HEK293 (cell line): ENCODE measurements around the gene ADCY7.

Experiments used
- CTCF ChIA-PET: fragments of 350-600 bp; formaldehyde crosslinking; extraction: SDS; loops from one replicate; lab custom pipeline; 2021; ENCODE audit warnings: antibody characterized with exemption; lab: Yijun Ruan, JAX
- POLR2A ChIA-PET: fragments of 300-600 bp; formaldehyde crosslinking; extraction: SDS; loops from one replicate; lab custom pipeline; 2020; ENCODE audit warnings: antibody characterized with exemption, inconsistent platforms; lab: Yijun Ruan, JAX
- H3K27ac ChIP-seq: fragments of 200-500 bp; sonication (Bioruptor generic); 2 replicates; pipeline ENCODE4 v1.5.1; 2014; ENCODE audit warnings: low read depth, low read length, control low read depth, inconsistent platforms; ENCODE audit errors: extremely low read depth
- H3K36me3 ChIP-seq, 2 experiments: fragments of 200-500 bp in 1 of 2; sonication (Bioruptor generic) in 1 of 2; 1 replicate in 1 of 2; 2 replicates in 1 of 2; pipeline ENCODE4 v1.5.1; 2014 to 2017; ENCODE audit warnings: inconsistent platforms in 2 of 2, low read length in 2 of 2; ENCODE audit not compliant: control insufficient read depth in 2 of 2, insufficient read depth in 1 of 2
- H3K4me1 ChIP-seq: fragments of 200-500 bp; sonication (Bioruptor generic); 2 replicates; pipeline ENCODE4 v1.5.1; 2014; ENCODE audit warnings: mild to moderate bottlenecking, low read length, inconsistent platforms; ENCODE audit not compliant: control insufficient read depth, insufficient read depth
- H3K4me3 ChIP-seq: 2 replicates; pipeline ENCODE4 v1.5.1; 2011; ENCODE audit warnings: low read depth, mild to moderate bottlenecking, control low read depth, low read length, moderate library complexity
- H3K9me3 ChIP-seq: fragments of 200-500 bp; sonication (Bioruptor generic); 2 replicates; pipeline ENCODE4 v1.5.1; 2014; ENCODE audit warnings: low read depth, low read length, inconsistent platforms; ENCODE audit not compliant: control insufficient read depth, insufficient read depth
- FEZF1 ChIP-seq: fragments of 450-650 bp; formaldehyde crosslinking; IDR thresholded peaks from 2 replicates; pipeline ENCODE4 v1.5.1; 2016; ENCODE audit warnings: missing biosample characterization, missing genetic modification characterization
- GFI1B ChIP-seq: fragments of 450-650 bp; formaldehyde crosslinking; IDR thresholded peaks from 2 replicates; pipeline ENCODE4 v1.5.1; 2016; ENCODE audit warnings: missing biosample characterization, missing genetic modification characterization
- SALL2 ChIP-seq: fragments of 450-650 bp; formaldehyde crosslinking; IDR thresholded peaks from 2 replicates; pipeline ENCODE4 v1.5.0; 2017; ENCODE audit warnings: missing biosample characterization, mild to moderate bottlenecking, missing genetic modification characterization, borderline replicate concordance
- SETDB1 ChIP-seq: IDR thresholded peaks from one replicate; pipeline ENCODE4 v1.6.1; 2017; ENCODE audit warnings: mild to moderate bottlenecking, low read length, moderate library complexity, mixed read lengths; ENCODE audit not compliant: insufficient read length
- ZBTB17 ChIP-seq: fragments of 450-650 bp; formaldehyde crosslinking; IDR thresholded peaks from 2 replicates; pipeline ENCODE4 v1.5.1; 2016; ENCODE audit warnings: missing biosample characterization, missing genetic modification characterization
- ZBTB20 ChIP-seq: fragments of 450-650 bp; formaldehyde crosslinking; IDR thresholded peaks from 2 replicates; pipeline ENCODE4 v1.5.1; 2016; ENCODE audit warnings: missing biosample characterization, missing genetic modification characterization
- ZBTB21 ChIP-seq: fragments of 450-650 bp; formaldehyde crosslinking; IDR thresholded peaks from 2 replicates; pipeline ENCODE4 v1.5.1; 2017; ENCODE audit warnings: missing biosample characterization, missing genetic modification characterization
- ZBTB26 ChIP-seq: fragments of 450-650 bp; formaldehyde crosslinking; optimal IDR thresholded peaks from 2 replicates; pipeline ENCODE3; 2016; ENCODE audit warnings: missing biosample characterization, mild to moderate bottlenecking, missing genetic modification characterization
- ZIC2 ChIP-seq: fragments of 450-650 bp; formaldehyde crosslinking; IDR thresholded peaks from 2 replicates; pipeline ENCODE4 v1.5.1; 2016; ENCODE audit warnings: missing biosample characterization, missing genetic modification characterization
- ZNF114 ChIP-seq: fragments of 450-650 bp; formaldehyde crosslinking; IDR thresholded peaks from 2 replicates; pipeline ENCODE4 v1.5.0; 2017; ENCODE audit warnings: missing biosample characterization, missing genetic modification characterization
- ZNF121 ChIP-seq: fragments of 450-650 bp; formaldehyde crosslinking; IDR thresholded peaks from 2 replicates; pipeline ENCODE4 v1.5.1; 2016; ENCODE audit warnings: missing biosample characterization, missing genetic modification characterization
- ZNF157 ChIP-seq: fragments of 450-650 bp; formaldehyde crosslinking; IDR thresholded peaks from 2 replicates; pipeline ENCODE4 v1.5.1; 2016; ENCODE audit warnings: missing biosample characterization, missing genetic modification characterization
- ZNF24 ChIP-seq: fragments of 450-650 bp; formaldehyde crosslinking; IDR thresholded peaks from 2 replicates; pipeline ENCODE4 v1.5.1; 2016; ENCODE audit warnings: missing biosample characterization, missing genetic modification characterization
- ZNF280D ChIP-seq: fragments of 450-650 bp; formaldehyde crosslinking; IDR thresholded peaks from 2 replicates; pipeline ENCODE4 v1.5.1; 2016; ENCODE audit warnings: missing biosample characterization, missing genetic modification characterization
- ZNF394 ChIP-seq: fragments of 450-650 bp; formaldehyde crosslinking; IDR thresholded peaks from 2 replicates; pipeline ENCODE4 v1.5.1; 2016; ENCODE audit warnings: missing biosample characterization, missing genetic modification characterization, mild to moderate bottlenecking, moderate library complexity, borderline replicate concordance
- ZNF398 ChIP-seq: fragments of 450-650 bp; formaldehyde crosslinking; IDR thresholded peaks from 2 replicates; pipeline ENCODE4 v1.5.1; 2017; ENCODE audit warnings: missing biosample characterization, missing genetic modification characterization
- ZNF426 ChIP-seq: fragments of 450-650 bp; formaldehyde crosslinking; IDR thresholded peaks from 2 replicates; pipeline ENCODE4 v1.5.1; 2017; ENCODE audit warnings: missing biosample characterization, missing genetic modification characterization, mild to moderate bottlenecking, inconsistent platforms, moderate library complexity
- ZNF514 ChIP-seq: fragments of 450-650 bp; formaldehyde crosslinking; IDR thresholded peaks from 2 replicates; pipeline ENCODE4 v1.5.1; 2016; ENCODE audit warnings: missing biosample characterization, missing genetic modification characterization
- ZNF521 ChIP-seq: fragments of 450-650 bp; formaldehyde crosslinking; IDR thresholded peaks from 2 replicates; pipeline ENCODE4 v1.5.1; 2017; ENCODE audit warnings: missing biosample characterization, mild to moderate bottlenecking, missing genetic modification characterization
- ZNF548 ChIP-seq: fragments of 450-650 bp; formaldehyde crosslinking; IDR thresholded peaks from 2 replicates; pipeline ENCODE4 v1.5.1; 2016; ENCODE audit warnings: missing biosample characterization, missing genetic modification characterization
- ZNF560 ChIP-seq: fragments of 450-650 bp; formaldehyde crosslinking; IDR thresholded peaks from 2 replicates; pipeline ENCODE4 v1.5.1; 2017; ENCODE audit warnings: missing biosample characterization, missing genetic modification characterization, borderline replicate concordance
- ZNF623 ChIP-seq: fragments of 450-650 bp; formaldehyde crosslinking; IDR thresholded peaks from 2 replicates; pipeline ENCODE4 v1.5.1; 2016; ENCODE audit warnings: missing biosample characterization, missing genetic modification characterization
- ZNF664 ChIP-seq: fragments of 450-650 bp; formaldehyde crosslinking; IDR thresholded peaks from 2 replicates; pipeline ENCODE4 v1.5.1; 2016; ENCODE audit warnings: missing biosample characterization, missing genetic modification characterization

ADCY7 gene

GRCh38 chr16:50360033-50360778 is 93.9 kb downstream of the ADCY7 start:
- H3K9me3 ChIP-seq, result no peaks in the 10 kb centered on the region
- POLR2A ChIA-PET, result no interaction called here
- H3K27ac ChIP-seq, result no peak overlapping the region
- no peak for TF ChIP-seq ZNF514 (tag by site-specific recombination)
- TF ChIP-seq ZBTB26, result no peak
- no peak for TF ChIP-seq ZNF623 (tag by site-specific recombination)
- no peak for TF ChIP-seq ZNF121
- TF ChIP-seq ZNF157 (tag by site-specific recombination), result no peak
- TF ChIP-seq ZBTB20 (tag by site-specific recombination), result peak; percentile 54; the same call in 1 of the 2 replicates
- H3K36me3 ChIP-seq, result peaks cover 26 to 94% of the 10 kb centered on the region in 2 experiments
- H3K4me3 ChIP-seq, result no peak overlapping the region
- H3K4me1 ChIP-seq, result no peaks in the 10 kb centered on the region
- CTCF ChIA-PET, result interaction anchor here (0.6 to 2.6 kb wide), 10 partner anchors 9 to 446 kb away, joined by 3 to 12 read pairs (median 4); partner anchors contain the start of gene CNEP1R1

- H3K36me3 ChIP-seq, result peaks cover 30 to 96% of the 10 kb centered on the region in 2 experiments
- H3K4me1 ChIP-seq, result no peaks in the 10 kb centered on the region
- H3K4me3 ChIP-seq, result no peak overlapping the region
- ChIA-PET POLR2A (no interaction called here), CTCF (interaction anchor here (0.5 to 2.6 kb wide), 12 partner anchors 9 to 445 kb away, joined by 3 to 12 read pairs (median 4); no protein-coding TSS in a partner anchor)
- H3K27ac ChIP-seq, result no peak overlapping the region
- no peaks in the 10 kb centered on the region for H3K9me3 ChIP-seq
- TF ChIP-seq ZNF560 (tag by site-specific recombination) (no peak), ZNF548 (no peak), ZNF280D (tag by site-specific recombination) (no peak), FEZF1 (tag by site-specific recombination) (no peak), ZNF664 (no peak), ZNF398 (no peak), ZBTB21 (tag by site-specific recombination) (no peak), ZNF114 (no peak), SETDB1 (no peak), ZNF24 (no peak), GFI1B (tag by site-specific recombination) (no peak), ZIC2 (tag by site-specific recombination) (no peak), ZNF521 (tag by site-specific recombination) (no peak), ZNF394 (tag by site-specific recombination) (no peak), ZBTB17 (tag by site-specific recombination) (no peak), ZNF426 (no peak), SALL2 (tag by site-specific recombination) (no peak)
Measured at GRCh38 chr16:50360779-50361178, 94.4 kb downstream of the ADCY7 start.
